Stimulated activated CD4-positive, alpha-beta T cell treated with anti-CD3 and anti-CD28 coated beads, Interleukin-4, amount 100 ng/mL, for 48 hours (primary cell): ENCODE data around the gene SELENOM.

ENCODE experiments used
- DNase-seq, 2 donors: peaks; one replicate each; pipeline ENCODE4 v3.0.0-alpha.2; 2020; ENCODE audit warnings: low read depth in 2 of 2

The SELENOM gene

GRCh38 chr22:31107178-31107893 lies at the start of gene SELENOM:
Gene SELENOM, minus strand, starts transcription at chr22:31107568. Its CDS starts 63 bp downstream, at chr22:31107505.
- peak; percentile 77 to 90 for DNase-seq

GRCh38 chr22:31155422-31155821 lies 48.1 kb upstream of the SELENOM start:
- no peak for DNase-seq

GRCh38 chr22:31154975-31155374 lies 47.6 kb upstream of the SELENOM start:
- DNase-seq, result no peak

GRCh38 chr22:31153357-31153756 lies 46.0 kb upstream of the SELENOM start:
- DNase-seq, result no peak

GRCh38 chr22:31151872-31152271 lies 44.5 kb upstream of the SELENOM start:
- no peak for DNase-seq

GRCh38 chr22:31150615-31151014 lies 43.2 kb upstream of the SELENOM start:
- no peak for DNase-seq

GRCh38 chr22:31148953-31149627 lies 41.7 kb upstream of the SELENOM start:
- peak in 1 of 2 donors; percentile 19 for DNase-seq

GRCh38 chr22:31148488-31148887 lies 41.1 kb upstream of the SELENOM start:
- DNase-seq, result no peak

GRCh38 chr22:31144223-31144622 lies 36.9 kb upstream of the SELENOM start:
- DNase-seq, result no peak

GRCh38 chr22:31143537-31143936 lies 36.2 kb upstream of the SELENOM start:
- no peak for DNase-seq

GRCh38 chr22:31143038-31143437 lies 35.7 kb upstream of the SELENOM start:
- DNase-seq, result no peak

- DNase-seq, result no peak
These were observed 34.9 kb upstream of the SELENOM start for GRCh38 chr22:31142285-31142684.

GRCh38 chr22:31141551-31141950 lies 34.2 kb upstream of the SELENOM start:
- DNase-seq, result no peak

GRCh38 chr22:31140746-31141145 lies 33.4 kb upstream of the SELENOM start:
- DNase-seq, result no peak

GRCh38 chr22:31139866-31140716 lies 32.7 kb upstream of the SELENOM start, which contains the start of gene PLA2G3:
Gene PLA2G3, minus strand, starts transcription at chr22:31140508. Its CDS starts 154 bp downstream, at chr22:31140354.
- DNase-seq, result no peak

- no peak for DNase-seq
These were observed 31.7 kb upstream of the SELENOM start for GRCh38 chr22:31139066-31139465.

- DNase-seq, result no peak
These were observed 30.8 kb upstream of the SELENOM start for GRCh38 chr22:31138126-31138525.

- no peak for DNase-seq
These were observed 30.4 kb upstream of the SELENOM start for GRCh38 chr22:31137721-31138120.

- DNase-seq, result no peak
These were observed 29.3 kb upstream of the SELENOM start for GRCh38 chr22:31136711-31137110.

GRCh38 chr22:31136155-31136554 lies 28.8 kb upstream of the SELENOM start:
- DNase-seq, result no peak

- no peak for DNase-seq
These were observed 28.3 kb upstream of the SELENOM start for GRCh38 chr22:31135706-31136105.

- no peak for DNase-seq
These were observed 27.3 kb upstream of the SELENOM start for GRCh38 chr22:31134688-31135087.
